ENCODE measurements around the gene POMZP3.
"Not testable (repeated sequence)": the region's sequence is repeated elsewhere in the genome, so short reads cannot be mapped to it uniquely, and the experiment has no call there.

POMZP3 gene

GRCh38 chr7:76583636-76584281 is 43.3 kb downstream of the POMZP3 start:
- H3K36me3 ChIP-seq (ENCODE audit: control insufficient read depth, low read depth, low read length); H3K27me3 ChIP-seq (ENCODE audit: control insufficient read depth, insufficient read depth, low read length); H3K27ac ChIP-seq (ENCODE audit: low read length); H3K9me3 ChIP-seq (ENCODE audit: control insufficient read depth, low read depth, low read length); H3K9ac ChIP-seq (ENCODE audit: low read length); H3K4me1 ChIP-seq (ENCODE audit: control insufficient read depth, low read depth, low read length); H3K4me3 ChIP-seq (ENCODE audit: low read length): not testable (repeated sequence)

GRCh38 chr7:76582848-76583631 is 44.0 kb downstream of the POMZP3 start:
- not testable (repeated sequence) for H3K27me3 ChIP-seq (ENCODE audit: control insufficient read depth, insufficient read depth, low read length); H3K9me3 ChIP-seq (ENCODE audit: control insufficient read depth, low read depth, low read length); H3K36me3 ChIP-seq (ENCODE audit: control insufficient read depth, low read depth, low read length); H3K9ac ChIP-seq (ENCODE audit: low read length); H3K4me3 ChIP-seq (ENCODE audit: low read length); H3K4me1 ChIP-seq (ENCODE audit: control insufficient read depth, low read depth, low read length); H3K27ac ChIP-seq (ENCODE audit: low read length)

- not testable (repeated sequence) for H3K27me3 ChIP-seq (ENCODE audit: control insufficient read depth, insufficient read depth, low read length); H3K4me1 ChIP-seq (ENCODE audit: control insufficient read depth, low read depth, low read length); H3K36me3 ChIP-seq (ENCODE audit: control insufficient read depth, low read depth, low read length); H3K9me3 ChIP-seq (ENCODE audit: control insufficient read depth, low read depth, low read length); H3K4me3 ChIP-seq (ENCODE audit: low read length); H3K9ac ChIP-seq (ENCODE audit: low read length); H3K27ac ChIP-seq (ENCODE audit: low read length)
These were observed 51.0 kb downstream of the POMZP3 start for GRCh38 chr7:76575919-76576655.

- not testable (repeated sequence) for H3K27me3 ChIP-seq (ENCODE audit: control insufficient read depth, insufficient read depth, low read length); H3K36me3 ChIP-seq (ENCODE audit: control insufficient read depth, low read depth, low read length); H3K9me3 ChIP-seq (ENCODE audit: control insufficient read depth, low read depth, low read length); H3K4me3 ChIP-seq (ENCODE audit: low read length); H3K27ac ChIP-seq (ENCODE audit: low read length); H3K4me1 ChIP-seq (ENCODE audit: control insufficient read depth, low read depth, low read length); H3K9ac ChIP-seq (ENCODE audit: low read length)
These were observed 51.6 kb downstream of the POMZP3 start for GRCh38 chr7:76575431-76575830.

- not testable (repeated sequence) for H3K9ac ChIP-seq (ENCODE audit: low read length); H3K27me3 ChIP-seq (ENCODE audit: control insufficient read depth, insufficient read depth, low read length); H3K4me3 ChIP-seq (ENCODE audit: low read length); H3K27ac ChIP-seq (ENCODE audit: low read length); H3K36me3 ChIP-seq (ENCODE audit: control insufficient read depth, low read depth, low read length); H3K9me3 ChIP-seq (ENCODE audit: control insufficient read depth, low read depth, low read length); H3K4me1 ChIP-seq (ENCODE audit: control insufficient read depth, low read depth, low read length)
These were observed 54.8 kb downstream of the POMZP3 start for GRCh38 chr7:76572296-76572695.

- H3K36me3 ChIP-seq (ENCODE audit: control insufficient read depth, low read depth, low read length); H3K9ac ChIP-seq (ENCODE audit: low read length); H3K9me3 ChIP-seq (ENCODE audit: control insufficient read depth, low read depth, low read length); H3K27ac ChIP-seq (ENCODE audit: low read length); H3K4me1 ChIP-seq (ENCODE audit: control insufficient read depth, low read depth, low read length); H3K4me3 ChIP-seq (ENCODE audit: low read length); H3K27me3 ChIP-seq (ENCODE audit: control insufficient read depth, insufficient read depth, low read length): not testable (repeated sequence)
These were observed 56.7 kb downstream of the POMZP3 start for GRCh38 chr7:76570324-76570775.

GRCh38 chr7:76568742-76569141 is 58.3 kb downstream of the POMZP3 start:
- H3K9ac ChIP-seq (ENCODE audit: low read length); H3K36me3 ChIP-seq (ENCODE audit: control insufficient read depth, low read depth, low read length); H3K4me1 ChIP-seq (ENCODE audit: control insufficient read depth, low read depth, low read length); H3K4me3 ChIP-seq (ENCODE audit: low read length); H3K27ac ChIP-seq (ENCODE audit: low read length); H3K27me3 ChIP-seq (ENCODE audit: control insufficient read depth, insufficient read depth, low read length); H3K9me3 ChIP-seq (ENCODE audit: control insufficient read depth, low read depth, low read length): not testable (repeated sequence)

- not testable (repeated sequence) for H3K27me3 ChIP-seq (ENCODE audit: control insufficient read depth, insufficient read depth, low read length)
These were observed 59.3 kb downstream of the POMZP3 start for GRCh38 chr7:76567753-76568152.

GRCh38 chr7:76567311-76567710 is 59.8 kb downstream of the POMZP3 start:
- H3K27me3 ChIP-seq (ENCODE audit: control insufficient read depth, insufficient read depth, low read length); H3K4me1 ChIP-seq (ENCODE audit: control insufficient read depth, low read depth, low read length); H3K4me3 ChIP-seq (ENCODE audit: low read length); H3K9me3 ChIP-seq (ENCODE audit: control insufficient read depth, low read depth, low read length); H3K9ac ChIP-seq (ENCODE audit: low read length); H3K27ac ChIP-seq (ENCODE audit: low read length); H3K36me3 ChIP-seq (ENCODE audit: control insufficient read depth, low read depth, low read length): not testable (repeated sequence)

More at GRCh38 chr7:76567753-76568152, 59.3 kb downstream of the POMZP3 start:
- H3K36me3 ChIP-seq (ENCODE audit: control insufficient read depth, low read depth, low read length); H3K27ac ChIP-seq (ENCODE audit: low read length); H3K9ac ChIP-seq (ENCODE audit: low read length); H3K4me3 ChIP-seq (ENCODE audit: low read length); H3K4me1 ChIP-seq (ENCODE audit: control insufficient read depth, low read depth, low read length); H3K9me3 ChIP-seq (ENCODE audit: control insufficient read depth, low read depth, low read length): not testable (repeated sequence)

GRCh38 chr7:76565001-76565400 is 62.1 kb downstream of the POMZP3 start:
- not testable (repeated sequence) for H3K4me3 ChIP-seq (ENCODE audit: low read length); H3K9ac ChIP-seq (ENCODE audit: low read length); H3K36me3 ChIP-seq (ENCODE audit: control insufficient read depth, low read depth, low read length); H3K27me3 ChIP-seq (ENCODE audit: control insufficient read depth, insufficient read depth, low read length); H3K27ac ChIP-seq (ENCODE audit: low read length); H3K4me1 ChIP-seq (ENCODE audit: control insufficient read depth, low read depth, low read length); H3K9me3 ChIP-seq (ENCODE audit: control insufficient read depth, low read depth, low read length)

- H3K27me3 ChIP-seq (ENCODE audit: control insufficient read depth, insufficient read depth, low read length); H3K9me3 ChIP-seq (ENCODE audit: control insufficient read depth, low read depth, low read length); H3K4me1 ChIP-seq (ENCODE audit: control insufficient read depth, low read depth, low read length); H3K27ac ChIP-seq (ENCODE audit: low read length); H3K36me3 ChIP-seq (ENCODE audit: control insufficient read depth, low read depth, low read length); H3K9ac ChIP-seq (ENCODE audit: low read length); H3K4me3 ChIP-seq (ENCODE audit: low read length): not testable (repeated sequence)
These were observed 65.7 kb downstream of the POMZP3 start for GRCh38 chr7:76561342-76561741.

- H3K9me3 ChIP-seq (ENCODE audit: control insufficient read depth, low read depth, low read length); H3K27ac ChIP-seq (ENCODE audit: low read length); H3K27me3 ChIP-seq (ENCODE audit: control insufficient read depth, insufficient read depth, low read length); H3K36me3 ChIP-seq (ENCODE audit: control insufficient read depth, low read depth, low read length); H3K9ac ChIP-seq (ENCODE audit: low read length); H3K4me1 ChIP-seq (ENCODE audit: control insufficient read depth, low read depth, low read length); H3K4me3 ChIP-seq (ENCODE audit: low read length): not testable (repeated sequence)
These were observed 66.9 kb downstream of the POMZP3 start for GRCh38 chr7:76560157-76560556.
